Stimulated activated CD8-positive, alpha-beta memory T cell treated with anti-CD3 and anti-CD28 coated beads, Interleukin-12 subunit alpha, Interleukin-12 subunit beta, amount 100 ng/mL, for 24 hours (primary cell): ENCODE results near the gene ADAM15.

Experiments
- DNase-seq: peaks from one replicate; pipeline ENCODE4 v3.0.0-alpha.2; 2020; ENCODE audit errors: extremely low read depth

Gene ADAM15

GRCh38 chr1:155070721-155071569 lies 19.8 kb downstream of the ADAM15 start:
- no peak for DNase-seq

GRCh38 chr1:155071701-155072100 lies 20.6 kb downstream of the ADAM15 start:
- no peak for DNase-seq

- DNase-seq: no peak
Observed at GRCh38 chr1:155072531-155073289, 21.6 kb downstream of the ADAM15 start.

GRCh38 chr1:155073377-155074242 lies 22.5 kb downstream of the ADAM15 start:
- no peak for DNase-seq

GRCh38 chr1:155075535-155075934 lies 24.4 kb downstream of the ADAM15 start:
- DNase-seq: no peak

- no peak for DNase-seq
Observed at GRCh38 chr1:155076371-155076770, 25.3 kb downstream of the ADAM15 start.

- no peak for DNase-seq
Observed at GRCh38 chr1:155077346-155077745, 26.2 kb downstream of the ADAM15 start.

- no peak for DNase-seq
Observed at GRCh38 chr1:155077758-155078445, 26.8 kb downstream of the ADAM15 start.

- DNase-seq: no peak
Observed at GRCh38 chr1:155078469-155079209, 27.5 kb downstream of the ADAM15 start, which contains the start of gene EFNA3. EFNA3 (plus strand) TSS chr1:155078837; CDS start chr1:155078942, 105 bp downstream.

- DNase-seq: no peak
Observed at GRCh38 chr1:155079210-155079486, 28.0 kb downstream of the ADAM15 start.

GRCh38 chr1:155079487-155080311 lies 28.6 kb downstream of the ADAM15 start:
- no peak for DNase-seq

GRCh38 chr1:155080312-155081228 lies 29.5 kb downstream of the ADAM15 start:
- DNase-seq: no peak

GRCh38 chr1:155081472-155082300 lies 30.6 kb downstream of the ADAM15 start:
- DNase-seq: no peak

GRCh38 chr1:155082301-155083051 lies 31.4 kb downstream of the ADAM15 start:
- DNase-seq: no peak

- DNase-seq: no peak
Observed at GRCh38 chr1:155083052-155083541, 32.0 kb downstream of the ADAM15 start.

- no peak for DNase-seq
Observed at GRCh38 chr1:155083865-155084721, 33.0 kb downstream of the ADAM15 start.
